Embryonic facial prominence (tissue), 1 donor: Measurements from ENCODE around the gene PREPL.

Experiments used
- DNase-seq: peaks from one replicate; pipeline ENCODE4 v3.0.0-alpha.2; 2016; ENCODE audit errors: extremely low spot score

The PREPL gene

DNA sequence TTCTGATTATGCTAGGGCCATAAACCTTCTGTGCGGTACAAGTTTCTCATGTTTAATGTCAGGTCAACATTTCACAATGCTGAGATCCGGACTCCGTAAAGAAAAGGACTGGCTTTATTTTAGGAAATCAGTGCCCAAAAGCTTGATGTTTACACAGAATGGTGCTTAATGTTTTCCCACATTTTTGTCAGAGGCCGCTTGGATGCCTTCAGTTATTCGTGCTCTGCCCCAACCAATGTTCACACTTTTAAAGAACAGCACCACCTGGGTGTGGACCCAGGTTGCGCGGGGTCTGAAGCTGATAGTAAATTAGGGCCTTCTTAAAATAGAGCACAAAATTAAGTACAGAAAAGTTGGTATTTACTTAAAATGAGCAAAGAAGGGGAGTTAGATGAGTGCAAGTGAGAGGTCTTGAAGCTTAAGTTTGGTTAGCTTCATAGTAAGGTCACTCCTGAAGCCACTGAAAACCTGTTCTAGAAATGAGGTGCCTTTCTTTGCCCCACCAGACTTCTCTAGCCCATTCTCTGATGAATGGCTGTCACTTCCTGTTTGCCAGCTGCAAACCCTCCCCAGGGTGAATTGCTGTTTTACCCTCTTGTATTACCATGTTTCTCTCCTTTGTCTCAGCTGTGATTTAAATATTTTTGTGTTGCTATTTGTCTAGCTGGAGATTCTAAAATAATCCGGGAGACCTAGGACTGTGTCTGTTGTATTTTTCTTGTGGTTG lies 65.5 kb downstream of the PREPL start:
- DNase-seq, result no peak

DNA sequence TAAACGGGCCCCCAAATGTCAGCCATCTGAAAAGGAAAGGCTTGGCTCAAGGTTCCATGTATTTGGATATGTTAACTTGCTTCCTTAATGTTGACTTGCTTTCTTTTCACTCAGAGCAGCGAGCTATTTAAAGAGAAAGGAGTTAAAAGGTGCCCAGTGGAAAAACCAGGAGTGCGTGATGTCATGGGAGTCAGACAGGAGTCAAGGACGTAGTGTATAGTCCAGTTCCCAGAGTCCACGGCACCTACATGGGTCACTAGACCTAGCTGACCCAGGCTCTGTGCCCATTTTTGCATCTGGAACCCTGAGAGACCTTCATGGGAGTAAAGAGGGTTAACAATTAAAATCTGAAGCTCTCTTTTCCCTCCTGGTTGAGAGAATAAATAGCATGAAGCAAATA lies 66.2 kb downstream of the PREPL start:
- no peak for DNase-seq

DNA sequence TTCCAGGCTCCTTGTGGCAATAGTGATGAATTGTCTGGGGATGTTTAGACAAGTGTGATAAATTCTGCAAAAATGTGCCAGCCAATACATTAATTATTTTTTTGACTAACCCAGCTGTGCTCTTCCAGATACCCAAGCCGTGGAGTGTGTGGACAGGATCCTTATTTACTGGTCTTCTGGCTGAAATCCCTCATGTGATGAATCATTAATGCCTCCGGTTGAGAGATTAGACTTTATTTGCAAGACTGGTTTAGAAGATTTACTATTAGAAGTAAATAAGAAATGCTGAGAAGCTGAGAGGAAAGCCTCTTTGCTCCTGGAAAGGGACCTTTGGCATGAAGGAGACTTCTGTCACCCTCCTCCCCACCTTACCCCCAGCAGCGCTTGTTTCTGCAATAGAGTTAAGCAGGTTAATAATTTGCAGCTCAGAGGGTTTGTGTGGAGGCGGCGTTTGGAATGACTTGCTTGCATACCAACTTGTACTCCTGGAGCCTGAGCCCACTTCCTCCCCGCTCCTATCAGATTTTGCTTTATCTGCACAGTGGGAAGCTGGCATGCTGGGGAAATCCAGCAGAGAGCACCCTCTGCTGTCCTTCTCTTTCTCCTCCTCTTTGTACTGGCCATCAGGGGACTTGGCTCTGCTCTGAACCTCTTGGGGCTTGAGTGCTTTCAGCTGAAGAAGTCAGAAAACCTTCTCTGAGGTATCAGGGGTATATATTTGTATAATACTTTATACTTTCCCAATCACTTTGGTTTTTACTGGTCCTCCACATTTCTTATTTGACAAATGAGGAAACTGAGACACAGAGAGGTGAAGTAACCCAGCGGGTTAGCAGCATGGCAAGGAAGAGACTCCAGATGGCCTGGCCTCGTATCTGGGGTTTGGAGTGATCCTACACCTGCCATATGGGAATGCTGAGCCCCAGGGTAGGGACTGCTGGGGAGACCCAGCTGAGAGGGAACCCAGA lies 69.7 kb downstream of the PREPL start:
- DNase-seq, result no peak

DNA sequence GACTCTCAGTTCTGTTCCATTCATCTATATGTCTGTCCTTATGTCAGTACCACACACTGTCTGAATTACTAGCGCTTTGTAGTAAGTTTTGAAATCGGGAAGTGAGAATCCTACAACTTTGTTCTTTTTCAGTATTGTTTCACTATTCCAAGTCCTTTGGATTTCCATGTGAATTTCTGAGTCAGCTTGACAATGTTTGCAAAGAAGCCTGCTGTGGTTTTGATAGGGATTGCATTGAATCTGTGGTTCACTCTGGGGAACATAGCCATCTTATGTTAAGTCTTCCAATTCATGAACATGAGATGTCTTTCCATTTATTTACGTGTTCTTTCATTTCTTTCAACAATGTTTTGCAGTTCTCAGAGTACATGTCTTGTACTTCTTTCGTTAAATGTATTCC lies 71.0 kb downstream of the PREPL start:
- DNase-seq, result no peak

DNA sequence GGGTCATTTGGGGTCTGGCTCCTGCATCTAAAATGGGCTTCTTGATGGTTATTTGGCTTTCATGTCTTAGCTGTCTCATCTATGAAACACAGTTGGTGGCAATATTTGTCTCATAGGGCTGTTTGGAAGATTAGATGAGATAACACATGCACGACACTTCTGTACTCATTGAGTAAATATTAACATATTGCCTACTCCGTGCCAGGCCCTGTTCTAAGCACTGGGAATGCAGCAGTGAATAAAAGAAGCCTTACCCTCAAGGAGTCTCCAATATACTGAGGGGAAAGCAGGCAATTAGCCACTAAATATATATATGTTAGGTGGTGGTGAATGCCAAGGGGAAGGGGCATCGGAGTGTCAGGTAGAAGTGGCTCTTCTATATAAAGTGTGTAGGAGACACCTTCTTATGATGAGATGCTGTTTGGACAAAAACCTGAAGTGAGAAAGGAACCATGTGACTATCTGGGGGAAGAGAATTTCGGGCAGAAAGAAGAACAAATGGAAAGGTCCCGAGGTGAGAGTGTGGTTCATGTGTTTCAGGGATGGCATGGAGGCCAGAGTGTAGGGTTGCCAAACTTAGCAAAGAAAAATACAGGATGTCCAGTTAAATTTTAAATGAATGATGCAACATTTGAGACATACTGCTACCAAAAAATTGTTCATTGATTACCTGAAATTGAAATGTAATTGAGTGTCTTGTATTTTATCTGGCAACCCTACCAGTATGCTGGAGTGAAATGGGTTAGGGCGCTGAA lies 74.2 kb downstream of the PREPL start:
- DNase-seq, result no peak

DNA sequence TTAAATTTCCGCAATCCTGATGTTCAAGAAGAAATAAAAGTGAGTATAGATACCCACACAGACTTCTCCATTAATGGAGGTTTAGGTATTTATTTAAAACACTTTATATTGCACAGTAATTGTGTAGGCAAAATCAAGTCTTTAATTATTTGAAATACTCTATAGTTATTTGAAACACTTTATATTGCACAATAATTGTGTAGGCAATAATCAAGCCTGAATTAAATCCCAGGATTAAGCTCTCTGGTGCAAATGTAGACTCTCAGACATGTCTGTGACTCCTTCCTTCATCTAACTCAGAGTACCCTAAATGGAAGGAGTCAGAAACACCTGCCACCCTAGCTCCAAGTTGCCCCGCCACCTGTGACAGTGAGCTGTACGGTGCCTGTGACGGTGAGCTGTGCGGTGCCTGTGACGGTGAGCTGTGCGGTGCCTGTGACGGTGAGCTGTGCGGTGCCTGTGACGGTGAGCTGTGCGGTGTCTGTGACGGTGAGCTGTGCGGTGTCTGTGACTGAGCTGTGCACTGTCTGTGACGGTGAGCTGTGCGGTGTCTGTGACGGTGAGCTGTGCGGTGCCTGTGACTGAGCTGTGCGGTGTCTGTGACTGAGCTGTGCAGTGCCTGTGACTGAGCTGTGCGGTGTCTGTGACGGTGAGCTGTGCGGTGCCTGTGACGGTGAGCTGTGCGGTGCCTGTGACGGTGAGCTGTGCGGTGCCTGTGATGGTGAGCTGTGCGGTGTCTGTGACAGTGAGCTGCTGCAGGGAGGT lies 75.0 kb downstream of the PREPL start:
- no peak for DNase-seq

DNA sequence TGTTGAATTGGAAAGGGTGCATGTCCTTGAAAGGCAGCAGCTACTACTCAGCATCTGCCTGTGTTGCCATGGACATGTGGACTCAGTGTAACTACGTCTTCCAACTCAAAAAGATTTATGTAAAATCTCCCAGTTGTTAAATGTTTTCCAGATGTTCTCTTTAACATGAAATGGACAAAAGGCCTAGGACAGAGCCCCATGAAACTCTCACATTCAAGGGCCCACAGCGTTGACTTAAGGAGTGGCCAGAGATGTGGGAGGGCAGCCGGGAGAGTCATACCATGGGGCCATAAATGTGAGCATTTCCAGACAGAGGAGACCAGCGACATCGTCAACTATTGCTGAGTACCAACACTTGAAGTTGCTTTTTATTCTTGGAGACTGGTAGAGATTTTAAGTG lies 76.1 kb downstream of the PREPL start:
- DNase-seq, result no peak

DNA sequence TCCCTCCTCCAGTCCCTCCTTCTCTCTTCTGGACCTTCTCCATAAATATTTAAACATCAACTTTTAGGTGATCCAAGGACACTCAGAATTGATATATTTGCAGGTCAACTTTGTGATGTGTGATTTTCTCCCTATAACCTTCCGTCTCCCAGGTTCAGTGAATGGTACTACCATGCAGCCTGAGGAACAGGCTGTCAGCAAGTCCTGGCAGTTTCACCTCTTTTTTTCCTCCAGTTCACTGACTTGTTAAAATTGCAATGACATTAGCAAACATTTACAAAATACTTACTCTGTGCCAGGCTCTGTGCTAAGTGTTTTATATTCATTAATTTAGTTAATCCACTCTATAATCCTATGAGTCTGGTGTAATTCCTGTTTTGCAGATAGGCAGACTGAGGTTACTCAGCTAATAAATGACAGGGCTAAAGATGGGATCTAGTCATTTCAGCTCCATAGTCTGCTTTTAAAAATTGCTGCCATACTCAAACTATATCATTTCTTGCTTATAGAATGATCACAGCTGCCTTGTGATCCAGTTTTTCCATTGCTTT lies 78.1 kb downstream of the PREPL start:
- no peak for DNase-seq

DNA sequence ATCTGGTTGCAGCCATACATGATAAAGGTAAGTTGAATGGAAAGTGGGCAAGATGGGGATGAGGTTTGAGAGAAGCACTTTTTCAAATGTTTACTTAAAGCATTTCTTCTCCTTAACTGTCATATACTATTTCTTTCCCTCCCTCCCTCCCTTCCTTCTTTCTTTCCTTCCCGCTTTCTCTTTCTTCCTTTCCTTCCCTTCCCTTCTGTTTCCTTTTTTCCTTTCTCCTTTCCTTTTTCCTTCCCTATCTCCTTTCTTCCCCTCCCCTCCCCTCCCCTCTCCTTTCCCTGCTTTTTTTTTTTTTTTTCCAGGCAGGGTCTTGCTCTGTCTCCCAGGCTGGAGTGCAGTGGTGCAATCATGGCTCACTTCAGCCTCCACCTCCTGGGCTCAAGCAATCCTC lies 80.4 kb downstream of the PREPL start:
- no peak for DNase-seq

DNA sequence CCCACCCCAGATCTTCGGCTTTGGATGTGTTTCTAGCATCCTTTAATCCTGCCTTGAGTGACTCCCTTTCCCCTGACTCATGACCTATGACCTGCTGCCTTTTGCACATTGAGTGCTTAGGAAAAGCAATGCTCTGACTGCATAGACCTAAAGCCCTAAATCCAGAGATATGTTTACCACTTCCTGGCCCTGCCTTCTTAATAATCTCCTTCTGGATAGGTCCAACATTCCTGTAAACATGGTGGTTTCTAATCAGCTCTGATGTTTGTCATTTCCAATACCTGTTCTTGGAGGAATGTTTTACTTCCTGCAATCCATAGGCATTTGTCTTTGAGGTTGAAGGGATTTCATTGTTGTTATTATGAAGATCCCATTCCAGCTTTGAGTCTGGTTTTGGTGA lies 83.8 kb downstream of the PREPL start:
- no peak for DNase-seq

DNA sequence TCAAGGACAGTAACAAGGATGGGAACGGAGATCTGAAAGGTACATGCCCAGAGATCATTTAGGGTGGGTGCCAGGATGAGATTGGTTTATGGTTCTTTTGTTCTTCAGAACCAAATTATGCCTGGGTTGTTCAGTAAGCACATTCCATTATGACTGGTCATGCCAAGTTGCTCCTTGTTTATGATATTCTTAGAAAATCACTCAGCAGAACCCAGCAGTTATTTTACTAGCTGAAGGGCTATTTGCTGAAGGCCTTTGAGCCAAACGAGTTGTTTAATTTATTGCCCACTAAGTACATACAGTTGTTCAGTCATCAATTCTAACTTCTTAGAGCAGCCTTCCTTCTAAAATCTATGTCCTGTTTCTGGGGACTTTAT lies 85.4 kb downstream of the PREPL start:
- no peak for DNase-seq

DNA sequence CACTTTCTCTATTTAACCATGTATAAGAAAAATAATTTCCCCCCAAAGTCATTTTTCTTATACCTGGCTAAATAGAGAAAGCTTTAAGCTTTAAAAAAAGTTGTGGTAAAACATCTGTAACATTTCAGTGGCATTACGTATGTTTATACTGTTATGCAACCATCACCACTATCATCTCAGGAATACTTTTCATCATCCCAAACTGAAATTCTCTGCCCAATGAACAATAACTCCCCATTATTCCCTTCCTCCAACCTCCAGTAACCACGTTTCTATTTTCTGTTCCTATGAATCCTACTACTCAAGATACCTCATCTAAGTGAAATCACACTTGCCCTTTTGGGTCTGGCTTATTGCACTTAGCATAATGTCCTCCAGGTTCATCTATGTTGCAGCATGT lies 87.7 kb downstream of the PREPL start:
- no peak for DNase-seq

DNA sequence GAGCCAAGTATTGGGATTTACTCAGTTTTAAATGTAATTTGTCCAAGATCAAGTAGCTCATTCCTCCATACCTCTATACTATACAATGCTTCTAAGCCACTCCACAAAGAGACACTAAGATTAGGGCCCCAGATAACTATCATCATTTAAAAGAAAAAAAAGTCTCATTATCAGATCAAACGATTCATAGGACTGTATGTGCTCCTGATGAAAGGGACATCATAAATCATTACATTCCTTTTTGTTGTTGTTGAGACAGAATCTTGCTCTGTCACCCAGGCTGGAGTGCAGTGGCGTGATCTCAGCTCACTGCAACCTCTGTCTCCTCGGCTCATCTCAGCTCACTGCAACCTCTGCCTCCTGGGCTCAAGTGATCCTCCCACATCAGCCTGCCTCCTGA lies 88.2 kb downstream of the PREPL start:
- no peak for DNase-seq

DNA sequence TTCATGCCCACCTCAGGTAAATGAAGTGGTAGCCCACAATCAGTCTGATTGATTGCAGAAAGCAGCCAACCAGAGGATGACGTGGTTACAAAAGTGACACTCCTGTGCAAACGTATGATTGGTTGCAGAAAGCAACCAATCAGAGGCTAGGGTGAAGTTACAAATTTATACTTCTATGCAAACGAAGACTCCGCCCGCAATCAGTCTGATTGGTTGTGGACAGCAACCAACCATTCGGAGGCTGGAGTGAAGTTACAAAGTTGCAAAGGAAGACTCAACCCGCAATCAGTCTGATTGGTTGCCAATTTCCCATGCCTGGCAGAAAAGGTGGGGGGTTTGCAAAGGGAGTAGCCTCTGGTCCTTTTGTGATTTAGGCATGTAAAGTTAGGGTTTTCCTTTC lies 90.0 kb downstream of the PREPL start:
- no peak for DNase-seq

DNA sequence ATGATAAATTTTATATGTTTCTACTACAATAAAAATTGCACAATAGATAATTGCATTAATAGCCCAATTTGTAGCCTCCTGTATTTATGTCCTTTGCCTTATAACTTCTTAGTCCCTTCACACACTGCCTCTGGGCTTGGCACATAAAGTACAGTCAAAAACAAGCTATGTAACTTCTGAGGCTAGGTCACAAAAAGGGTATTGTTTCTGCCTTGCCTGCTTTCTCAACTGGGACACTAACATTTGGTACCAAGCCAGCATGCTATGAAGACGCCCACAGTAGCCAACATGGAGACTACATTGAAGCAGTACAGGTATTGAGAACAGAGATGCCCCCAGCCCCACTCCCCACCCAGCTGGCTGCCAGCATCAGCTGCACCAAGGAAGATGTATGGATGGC lies 91.5 kb downstream of the PREPL start:
- DNase-seq, result no peak

DNA sequence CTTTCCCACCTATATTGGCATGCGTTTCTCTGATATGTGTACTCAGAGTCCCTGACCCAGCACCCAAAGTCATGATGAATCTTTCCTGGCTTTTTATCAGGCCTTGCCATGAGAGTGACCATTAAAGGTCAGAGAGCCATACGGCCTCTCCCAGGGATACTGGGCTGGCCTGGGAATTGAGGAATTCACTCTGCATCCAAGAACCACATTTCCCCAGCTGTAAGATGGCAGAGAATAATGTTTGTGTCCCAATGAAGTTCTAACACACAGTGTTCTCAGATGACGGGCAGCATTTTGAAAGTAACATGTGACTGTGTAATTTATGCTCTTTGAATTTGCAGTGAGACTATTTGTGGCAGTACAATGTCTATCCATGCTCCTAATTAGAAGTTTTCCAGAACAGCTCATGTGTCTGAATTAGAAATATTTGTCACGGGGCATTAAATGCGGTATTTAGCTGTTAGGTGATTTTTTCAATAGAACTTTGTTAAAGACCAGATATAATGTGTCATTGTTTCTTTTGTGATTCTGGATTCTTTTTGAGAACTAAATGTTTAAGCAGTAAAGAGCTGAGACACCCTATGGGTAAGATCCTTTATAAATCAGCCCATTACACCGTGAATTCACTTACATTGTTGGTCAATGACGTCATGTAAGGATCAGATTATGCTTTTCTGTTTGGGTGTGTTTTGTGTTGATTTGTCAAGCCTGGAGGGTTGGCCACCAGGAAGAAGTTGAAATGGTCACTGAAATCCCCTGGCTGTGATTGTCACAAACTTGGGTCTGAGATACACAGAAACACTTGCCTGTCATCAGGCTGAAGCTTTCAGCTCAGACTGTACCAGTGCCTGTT lies 93.3 kb downstream of the PREPL start:
- DNase-seq, result no peak
